ENCODE results near the gene SYCE3.
A peak's percentile ranks its signal among the peaks of the same experiment; 100 is the strongest.

DNA sequence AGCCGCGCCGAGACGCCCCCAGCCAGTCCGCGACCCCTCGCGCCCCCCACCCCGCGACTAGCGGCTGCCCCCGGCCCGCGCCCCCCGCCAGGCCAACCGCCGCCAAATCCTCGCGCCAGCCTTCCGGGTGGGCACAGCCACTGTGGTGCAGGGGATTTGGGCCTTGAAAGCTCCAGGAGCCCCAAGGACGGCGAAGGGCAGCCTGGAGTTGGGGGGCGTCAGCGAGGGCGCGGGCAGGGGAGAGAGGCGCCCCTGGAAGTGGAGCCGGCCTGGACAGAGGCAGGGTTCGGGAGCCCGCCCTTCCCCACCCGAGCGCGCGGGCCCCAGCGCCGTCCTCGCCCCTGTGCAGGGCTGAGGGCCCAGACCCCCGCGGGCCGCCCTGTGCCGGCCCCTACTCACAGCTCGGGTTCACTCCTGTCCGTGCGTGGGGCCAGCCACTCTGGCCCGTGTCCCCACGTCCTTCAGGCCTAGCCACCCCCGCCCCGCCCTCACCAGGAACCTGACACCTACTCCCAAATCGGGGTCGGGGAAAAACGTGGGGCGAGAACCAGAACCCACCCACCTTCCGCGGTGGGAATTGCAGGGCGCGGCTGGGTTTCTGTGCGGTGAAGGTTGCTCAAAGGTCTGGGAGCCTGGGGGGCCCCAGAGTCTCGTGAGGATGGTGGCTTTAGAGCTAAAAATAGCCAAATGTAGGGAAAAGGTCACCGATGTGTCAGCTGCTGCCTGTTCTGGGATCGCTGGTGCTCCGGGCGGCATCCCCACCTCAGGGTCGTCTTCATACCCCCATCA lies 15.5 kb upstream of the SYCE3 start, which contains the start of gene CPT1B:
- TF ChIP-seq, protein P1, sequence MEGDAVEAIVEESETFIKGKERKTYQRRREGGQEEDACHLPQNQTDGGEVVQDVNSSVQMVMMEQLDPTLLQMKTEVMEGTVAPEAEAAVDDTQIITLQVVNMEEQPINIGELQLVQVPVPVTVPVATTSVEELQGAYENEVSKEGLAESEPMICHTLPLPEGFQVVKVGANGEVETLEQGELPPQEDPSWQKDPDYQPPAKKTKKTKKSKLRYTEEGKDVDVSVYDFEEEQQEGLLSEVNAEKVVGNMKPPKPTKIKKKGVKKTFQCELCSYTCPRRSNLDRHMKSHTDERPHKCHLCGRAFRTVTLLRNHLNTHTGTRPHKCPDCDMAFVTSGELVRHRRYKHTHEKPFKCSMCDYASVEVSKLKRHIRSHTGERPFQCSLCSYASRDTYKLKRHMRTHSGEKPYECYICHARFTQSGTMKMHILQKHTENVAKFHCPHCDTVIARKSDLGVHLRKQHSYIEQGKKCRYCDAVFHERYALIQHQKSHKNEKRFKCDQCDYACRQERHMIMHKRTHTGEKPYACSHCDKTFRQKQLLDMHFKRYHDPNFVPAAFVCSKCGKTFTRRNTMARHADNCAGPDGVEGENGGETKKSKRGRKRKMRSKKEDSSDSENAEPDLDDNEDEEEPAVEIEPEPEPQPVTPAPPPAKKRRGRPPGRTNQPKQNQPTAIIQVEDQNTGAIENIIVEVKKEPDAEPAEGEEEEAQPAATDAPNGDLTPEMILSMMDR (IDR thresholded peaks at IDR 0.05), result peak in 7 of 12 donors; percentile 9 to 43 (median 21)
- peak; percentile 31 to 60 for TF ChIP-seq POLR2A (IDR thresholded peaks at IDR 0.05)
